ENCODE results near the gene CABP7. TPM values are rescaled to one million over a fixed set of nuclear protein-coding genes. Genes with fewer than 3 reads are reported as not detected.

The CABP7 gene
- 14.6 TPM for total RNA-seq (ENCODE audit: unreplicated experiment)
- long read RNA-seq, partial matches to known transcripts: 0 of 1 reads
- long read RNA-seq, other reads (novel, unspliced or antisense): 1 of 1 reads

GRCh38 chr22:29719899-29720645 lies at the start of gene CABP7:
CABP7 (plus strand) TSS chr22:29720003; CDS start chr22:29720425, 422 bp downstream.
- H3K4me3 Mint-ChIP-seq (ENCODE audit: unreplicated experiment): peak within 1 kb of the TSS; percentile 70

GRCh38 chr22:29670626-29671025 lies 49.2 kb upstream of the CABP7 start:
- no peak for DNase-seq
- no peaks in the 10 kb centered on the region for H3K27me3 Mint-ChIP-seq (ENCODE audit: unreplicated experiment)
- no peaks in the 10 kb centered on the region for H3K4me1 Mint-ChIP-seq (ENCODE audit: low read depth, unreplicated experiment)
- H3K4me3 Mint-ChIP-seq (ENCODE audit: unreplicated experiment): no peak overlapping the region
- no peak overlapping the region for H3K27ac Mint-ChIP-seq (ENCODE audit: unreplicated experiment)
- no peak for TF ChIP-seq CTCF (IDR thresholded peaks at IDR 0.05; ENCODE audit: partially characterized antibody, unreplicated experiment)
- H3K9me3 Mint-ChIP-seq (ENCODE audit: unreplicated experiment): peaks cover 2% of the 10 kb centered on the region
- H3K36me3 Mint-ChIP-seq (ENCODE audit: unreplicated experiment): no peaks in the 10 kb centered on the region

More at GRCh38 chr22:29719899-29720645, at the start of gene CABP7:
- H3K27me3 Mint-ChIP-seq (ENCODE audit: unreplicated experiment): peaks cover 27% of the 10 kb centered on the region
- TF ChIP-seq CTCF (IDR thresholded peaks at IDR 0.05; ENCODE audit: partially characterized antibody, unreplicated experiment): no peak
- H3K9me3 Mint-ChIP-seq (ENCODE audit: unreplicated experiment): peaks cover 22% of the 10 kb centered on the region
- peaks cover 28% of the 10 kb centered on the region for H3K4me1 Mint-ChIP-seq (ENCODE audit: low read depth, unreplicated experiment)
- no peaks in the 10 kb centered on the region for H3K36me3 Mint-ChIP-seq (ENCODE audit: unreplicated experiment)
- no peak within 1 kb of the TSS for H3K27ac Mint-ChIP-seq (ENCODE audit: unreplicated experiment)
- peak; percentile 45 for DNase-seq

- peaks cover 2% of the 10 kb centered on the region for H3K9me3 Mint-ChIP-seq (ENCODE audit: unreplicated experiment)
- no peaks in the 10 kb centered on the region for H3K4me1 Mint-ChIP-seq (ENCODE audit: low read depth, unreplicated experiment)
- no peaks in the 10 kb centered on the region for H3K36me3 Mint-ChIP-seq (ENCODE audit: unreplicated experiment)
- DNase-seq: no peak
- no peak overlapping the region for H3K4me3 Mint-ChIP-seq (ENCODE audit: unreplicated experiment)
- H3K27ac Mint-ChIP-seq (ENCODE audit: unreplicated experiment): no peak overlapping the region
- no peaks in the 10 kb centered on the region for H3K27me3 Mint-ChIP-seq (ENCODE audit: unreplicated experiment)
- no peak for TF ChIP-seq CTCF (IDR thresholded peaks at IDR 0.05; ENCODE audit: partially characterized antibody, unreplicated experiment)
These were observed 46.3 kb upstream of the CABP7 start for GRCh38 chr22:29673361-29674066.

GRCh38 chr22:29674121-29674520 lies 45.7 kb upstream of the CABP7 start:
- Mint-ChIP-seq H3K36me3 (ENCODE audit: unreplicated experiment) (no peaks in the 10 kb centered on the region), H3K27ac (ENCODE audit: unreplicated experiment) (no peak overlapping the region), H3K27me3 (ENCODE audit: unreplicated experiment) (no peaks in the 10 kb centered on the region), H3K9me3 (ENCODE audit: unreplicated experiment) (peaks cover 2% of the 10 kb centered on the region), H3K4me1 (ENCODE audit: low read depth, unreplicated experiment) (no peaks in the 10 kb centered on the region), H3K4me3 (ENCODE audit: unreplicated experiment) (no peak overlapping the region)
- no peak for DNase-seq
- TF ChIP-seq CTCF (IDR thresholded peaks at IDR 0.05; ENCODE audit: partially characterized antibody, unreplicated experiment): no peak

GRCh38 chr22:29679316-29679715 lies 40.5 kb upstream of the CABP7 start:
- Mint-ChIP-seq H3K4me3 (ENCODE audit: unreplicated experiment) (no peak overlapping the region), H3K9me3 (ENCODE audit: unreplicated experiment) (peaks cover 6% of the 10 kb centered on the region), H3K4me1 (ENCODE audit: low read depth, unreplicated experiment) (no peaks in the 10 kb centered on the region), H3K36me3 (ENCODE audit: unreplicated experiment) (no peaks in the 10 kb centered on the region), H3K27ac (ENCODE audit: unreplicated experiment) (no peak overlapping the region), H3K27me3 (ENCODE audit: unreplicated experiment) (peaks cover 1% of the 10 kb centered on the region)
- no peak for DNase-seq
- TF ChIP-seq CTCF (IDR thresholded peaks at IDR 0.05; ENCODE audit: partially characterized antibody, unreplicated experiment): no peak

All from glutamatergic neuron (in vitro differentiated cells).